GM19438 (cell line): ENCODE measurements around the gene ALDH1L1.

Experiments used
- ATAC-seq: cut with Tn5 transposase; IDR thresholded peaks from one replicate; pipeline ENCODE4 v1.9.1; 2021; ENCODE audit warnings: low read depth; ENCODE audit not compliant: unreplicated experiment

ALDH1L1 gene

DNA sequence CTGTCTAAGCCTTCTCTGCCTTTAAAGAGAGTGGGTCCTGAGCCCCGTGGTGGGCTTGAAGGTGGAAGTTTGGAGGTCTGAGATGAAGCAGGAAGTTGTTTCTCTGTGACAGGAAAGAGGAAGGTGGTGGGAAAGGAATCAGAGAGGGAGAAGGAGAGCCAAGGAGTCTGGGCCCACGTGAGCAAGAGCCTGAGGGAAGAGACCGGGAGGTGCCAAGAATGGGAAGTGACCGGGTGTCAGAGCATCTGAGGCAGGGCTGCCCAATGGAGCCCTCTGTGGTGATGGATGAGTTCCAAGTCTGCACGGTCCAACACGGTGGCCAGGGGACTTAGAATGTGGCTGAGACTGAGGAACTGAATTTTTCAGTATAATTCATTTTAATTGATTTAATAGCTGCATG, 24.6 kb downstream of the ALDH1L1 start:
- no peak for ATAC-seq

DNA sequence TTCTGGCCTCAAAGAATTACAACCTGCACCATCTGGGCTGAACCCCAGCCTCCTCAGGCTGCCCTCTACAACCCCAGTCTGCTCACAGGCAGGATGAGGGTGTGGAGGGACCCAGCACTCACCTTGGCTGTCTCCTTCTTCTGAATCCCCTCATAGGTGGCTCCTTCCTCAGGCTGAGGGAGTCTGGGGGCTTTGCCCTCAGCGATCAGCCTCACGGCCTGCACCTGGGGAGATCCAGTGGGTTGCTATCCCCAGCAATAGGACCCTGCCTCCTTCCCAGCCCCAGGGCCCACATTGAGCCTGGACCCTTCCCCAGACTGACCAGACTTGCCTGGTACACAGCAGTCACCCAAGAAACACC, 25.1 kb downstream of the ALDH1L1 start:
- ATAC-seq: no peak

DNA sequence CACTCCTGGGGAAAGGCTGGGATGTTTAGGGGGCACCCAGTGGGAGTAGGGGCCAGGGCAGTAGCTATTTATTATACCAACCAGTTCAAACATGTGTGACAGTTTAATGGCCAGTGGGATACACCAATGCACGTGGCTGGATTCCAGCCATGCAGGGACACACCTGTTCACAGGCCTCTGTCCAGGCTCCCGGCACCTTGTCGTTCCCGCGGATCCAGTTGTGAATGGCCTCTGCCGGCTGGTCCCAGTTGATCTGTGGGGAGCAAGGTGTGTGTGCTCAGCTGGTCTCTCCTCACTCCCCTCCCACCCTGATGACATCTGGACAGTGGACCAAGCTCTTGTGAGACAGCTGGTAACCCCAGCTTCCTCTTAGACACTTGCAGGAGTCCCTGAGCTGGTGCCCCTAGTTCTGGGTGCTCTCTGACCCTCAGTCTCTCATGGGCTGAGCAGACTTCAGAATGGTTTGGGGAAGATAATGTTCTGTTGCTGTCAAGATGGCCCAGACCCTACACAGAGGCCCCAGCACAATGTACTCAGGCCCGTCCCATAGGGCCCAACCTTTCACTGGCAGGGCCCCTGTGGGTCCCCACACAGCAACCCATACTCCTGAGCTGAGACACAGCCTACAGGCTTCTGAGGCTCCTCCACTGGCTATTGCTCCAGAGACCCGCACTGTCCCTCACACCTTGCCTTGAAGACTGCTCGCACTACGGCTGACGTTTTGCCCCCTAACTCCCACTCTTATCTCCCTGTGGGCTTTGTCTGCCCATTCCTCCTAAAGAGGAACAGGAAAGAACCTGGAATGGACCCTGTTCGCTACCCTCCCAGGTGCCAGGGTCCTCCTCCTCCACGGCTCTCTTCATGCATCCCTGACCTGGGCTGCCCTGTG, 25.8 kb downstream of the ALDH1L1 start:
- no peak for ATAC-seq

DNA sequence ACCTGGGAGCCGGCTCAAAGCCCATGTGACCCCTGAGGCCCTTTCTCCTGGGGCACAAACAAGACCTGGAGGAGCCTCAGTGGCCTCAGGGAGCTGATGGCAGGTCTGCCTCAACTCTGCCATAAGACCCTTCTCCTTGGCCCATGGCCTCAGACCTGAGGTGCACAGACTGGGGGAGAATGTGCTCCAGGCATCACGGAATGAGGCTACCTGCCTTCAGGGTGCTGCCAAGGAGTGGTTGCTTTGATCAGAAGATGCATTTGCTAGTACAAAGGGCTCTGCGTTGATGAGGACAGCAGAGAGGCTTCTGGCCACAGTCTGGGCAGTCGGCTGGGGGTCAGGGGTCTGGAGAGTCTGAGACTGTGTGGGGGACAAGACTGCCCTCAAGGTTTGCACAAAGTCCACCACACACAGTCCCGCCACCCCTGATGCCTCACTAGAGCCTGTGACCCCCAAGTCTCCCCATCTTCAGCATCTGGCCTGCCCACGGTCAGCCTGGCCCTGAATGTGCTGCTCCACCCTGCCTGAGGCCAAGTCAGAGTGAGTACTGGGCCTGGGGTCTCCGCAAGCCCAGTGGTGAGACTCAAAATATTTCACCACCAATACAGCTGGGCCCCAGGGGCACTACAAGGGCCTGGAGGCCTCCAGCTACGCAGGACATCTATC, 26.6 kb downstream of the ALDH1L1 start:
- ATAC-seq: no peak

DNA sequence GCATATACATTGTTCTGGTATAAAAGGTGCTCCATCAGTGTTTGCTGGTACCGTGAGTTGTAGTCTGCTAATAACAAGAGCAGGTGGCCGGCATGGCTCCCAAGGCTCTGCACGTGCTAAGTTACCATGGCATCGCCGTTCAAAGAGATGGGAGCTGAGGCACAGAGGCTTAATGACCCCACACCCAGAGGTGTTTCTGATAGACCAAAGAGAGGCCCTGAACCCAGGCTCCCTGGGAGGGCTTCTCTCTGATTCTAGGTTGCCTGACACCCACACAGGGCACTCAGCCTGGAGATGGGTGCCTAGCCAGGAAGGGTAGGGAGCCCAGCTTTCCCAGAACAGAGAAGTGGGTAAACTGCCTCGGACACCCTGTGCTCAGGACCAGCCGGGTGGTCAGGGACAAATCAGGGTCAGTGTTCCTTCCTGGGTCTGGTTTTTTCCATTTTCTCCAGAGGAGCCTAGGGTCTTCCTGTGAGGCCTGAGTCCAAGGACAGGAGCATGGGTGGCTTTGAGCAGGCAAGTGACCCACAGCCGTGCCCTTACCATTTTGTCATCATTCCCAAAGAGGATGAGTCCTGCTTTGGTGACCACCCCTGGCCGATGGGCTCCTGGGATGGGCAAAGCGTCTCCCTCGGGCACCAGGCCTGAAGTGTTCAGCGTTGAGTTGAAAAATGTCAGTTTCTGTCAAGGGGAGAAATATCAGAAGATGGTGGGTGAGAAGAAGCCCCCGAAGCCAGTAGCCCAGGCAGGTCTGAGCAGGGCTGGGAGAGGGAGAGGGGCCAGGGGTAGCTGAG, 27.3 kb downstream of the ALDH1L1 start:
- ATAC-seq: no peak

DNA sequence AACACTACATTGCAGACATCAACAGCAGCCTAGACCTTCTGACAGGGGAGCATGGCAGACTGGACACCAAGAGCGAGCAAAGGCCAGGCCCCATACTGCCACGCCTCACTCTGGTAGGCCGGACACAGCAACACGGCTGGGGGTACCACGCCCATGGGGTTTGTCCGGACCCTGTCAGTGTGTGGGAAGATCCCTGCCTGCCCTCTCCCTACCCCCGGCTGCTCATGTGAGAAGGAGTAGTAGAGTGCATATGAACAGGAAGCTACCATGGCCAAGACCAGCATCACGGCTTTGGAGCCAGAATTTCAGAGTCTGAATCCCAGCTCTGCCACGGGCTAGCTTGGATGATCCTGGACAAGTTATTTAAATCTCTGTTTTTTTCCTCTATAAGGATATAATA, 27.9 kb downstream of the ALDH1L1 start:
- ATAC-seq: no peak

DNA sequence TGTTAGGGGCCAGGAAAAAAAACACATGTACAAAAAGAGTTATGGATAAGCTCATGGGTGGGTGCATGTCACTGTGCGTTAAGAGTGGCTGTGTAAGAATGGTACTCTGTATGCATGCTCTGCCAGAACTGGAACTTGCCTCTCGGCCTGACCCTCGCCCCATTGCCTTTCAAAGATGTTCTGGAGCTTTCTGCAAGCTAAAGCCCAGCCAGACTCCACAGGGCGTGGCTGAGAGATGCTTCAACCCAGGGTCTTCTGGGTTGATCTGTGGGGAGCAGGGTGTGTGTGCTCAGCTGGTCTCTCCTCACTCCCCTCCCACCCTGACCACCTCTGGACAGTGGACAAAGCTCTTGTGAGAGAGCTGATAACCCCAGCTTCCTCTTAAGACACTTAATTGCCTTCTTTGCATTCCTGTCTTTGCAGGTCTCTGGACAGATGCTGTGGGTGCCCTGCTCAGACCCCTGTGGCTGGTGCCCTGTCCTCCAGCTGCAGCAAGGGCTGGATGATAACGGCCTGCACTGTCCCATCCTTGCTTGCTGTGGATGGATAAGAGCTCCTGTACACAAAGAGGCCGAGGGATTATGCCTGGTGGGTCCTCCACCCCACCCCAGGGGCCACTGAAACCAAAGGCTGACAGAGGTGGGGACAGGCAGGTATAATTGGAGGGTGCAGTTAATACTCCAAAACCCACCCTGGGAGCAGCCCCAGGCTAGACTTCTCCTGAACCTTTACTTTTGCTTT, 28.7 kb downstream of the ALDH1L1 start:
- ATAC-seq: no peak

DNA sequence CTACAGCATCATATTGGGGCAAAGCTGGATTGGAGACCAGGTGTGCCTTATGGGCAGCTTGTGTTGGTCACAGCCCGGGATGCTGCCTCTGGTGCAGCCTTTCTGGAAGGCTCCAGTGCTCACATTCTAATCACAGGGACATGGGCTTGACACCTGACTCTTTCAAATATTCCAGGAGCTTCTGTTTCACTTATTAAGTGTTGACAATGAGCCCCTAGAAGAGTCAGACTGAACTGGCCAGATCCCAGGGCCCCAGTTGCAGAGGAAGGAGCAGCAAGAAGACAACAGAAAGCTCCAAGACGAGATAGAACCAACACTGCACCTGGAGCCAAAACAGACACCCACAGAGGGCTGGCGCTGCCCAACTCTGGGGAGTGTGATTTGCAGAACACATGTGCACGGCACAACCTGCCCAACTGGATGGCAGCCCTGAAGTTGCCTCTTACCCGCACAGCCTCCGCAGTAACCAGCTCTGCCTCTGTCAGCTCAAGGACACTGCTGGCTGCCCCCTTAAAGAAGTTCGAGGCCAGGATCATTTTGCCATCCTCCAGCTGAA, 30.3 kb downstream of the ALDH1L1 start:
- no peak for ATAC-seq

DNA sequence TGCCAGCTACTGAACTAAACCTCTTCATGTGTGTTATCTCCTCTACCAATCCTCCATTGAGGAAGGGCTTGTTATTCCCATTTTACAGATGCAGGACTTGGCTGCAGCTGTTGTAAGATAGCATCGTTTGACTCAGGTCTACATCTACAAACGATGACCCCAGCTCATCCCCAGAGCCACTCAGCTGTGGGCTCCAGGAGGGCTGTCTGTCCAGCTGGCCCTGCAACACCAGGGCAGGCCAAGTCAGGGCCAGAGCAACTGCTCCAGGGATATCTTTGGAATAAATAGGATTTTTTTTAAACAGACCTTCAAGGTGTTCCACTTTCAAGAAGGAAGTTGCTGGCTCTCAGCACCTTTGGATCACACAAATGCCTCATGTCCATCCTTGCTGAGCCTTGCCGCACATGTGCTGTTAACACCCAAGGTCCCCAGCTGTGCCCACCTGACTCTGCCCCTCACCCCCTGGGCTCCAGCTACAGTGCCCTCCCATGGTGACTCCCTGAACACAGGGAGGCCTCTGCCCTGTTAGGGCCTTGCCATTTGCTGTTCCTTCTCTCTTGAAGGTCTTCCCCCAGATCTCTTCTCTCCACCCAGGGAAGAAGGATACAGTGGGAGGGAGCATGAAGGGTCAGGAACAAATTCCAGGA, 31.0 kb downstream of the ALDH1L1 start:
- no peak for ATAC-seq

DNA sequence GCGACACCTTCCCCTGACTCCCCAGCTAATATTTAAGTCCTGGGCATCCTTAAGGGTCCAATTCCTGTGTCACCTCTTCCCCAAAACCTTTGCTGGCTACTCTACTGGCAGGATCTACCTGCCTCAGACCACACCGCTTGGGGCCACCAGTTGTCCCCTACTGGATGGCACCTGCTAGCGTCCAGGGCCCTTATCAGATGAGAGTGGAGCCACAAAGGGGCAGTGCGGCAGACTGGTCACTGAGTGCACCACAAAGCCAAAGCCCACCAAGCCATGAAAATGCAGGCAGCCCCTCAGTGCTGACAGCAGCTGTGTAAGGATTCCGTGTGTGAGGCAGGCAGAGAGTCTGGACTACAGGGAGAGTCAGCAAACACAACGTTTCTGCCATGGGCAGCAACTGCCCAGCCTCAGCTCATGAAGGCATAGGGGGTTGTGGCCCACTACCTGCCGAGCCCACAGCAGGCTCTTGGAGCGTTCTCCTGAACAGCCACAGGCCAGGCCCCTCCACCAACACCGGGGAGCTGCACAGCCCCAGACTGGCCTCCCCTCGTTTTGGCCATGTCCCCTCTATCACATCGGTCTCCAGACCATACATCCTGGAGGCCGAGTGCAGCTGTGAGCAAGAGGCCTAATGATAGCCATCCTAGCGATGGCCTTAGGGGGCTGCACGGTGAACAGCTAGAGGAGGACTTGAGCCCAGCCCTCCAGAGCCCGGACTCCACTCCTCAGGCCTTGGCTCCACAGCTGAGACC, 32.3 kb downstream of the ALDH1L1 start:
- no peak for ATAC-seq

DNA sequence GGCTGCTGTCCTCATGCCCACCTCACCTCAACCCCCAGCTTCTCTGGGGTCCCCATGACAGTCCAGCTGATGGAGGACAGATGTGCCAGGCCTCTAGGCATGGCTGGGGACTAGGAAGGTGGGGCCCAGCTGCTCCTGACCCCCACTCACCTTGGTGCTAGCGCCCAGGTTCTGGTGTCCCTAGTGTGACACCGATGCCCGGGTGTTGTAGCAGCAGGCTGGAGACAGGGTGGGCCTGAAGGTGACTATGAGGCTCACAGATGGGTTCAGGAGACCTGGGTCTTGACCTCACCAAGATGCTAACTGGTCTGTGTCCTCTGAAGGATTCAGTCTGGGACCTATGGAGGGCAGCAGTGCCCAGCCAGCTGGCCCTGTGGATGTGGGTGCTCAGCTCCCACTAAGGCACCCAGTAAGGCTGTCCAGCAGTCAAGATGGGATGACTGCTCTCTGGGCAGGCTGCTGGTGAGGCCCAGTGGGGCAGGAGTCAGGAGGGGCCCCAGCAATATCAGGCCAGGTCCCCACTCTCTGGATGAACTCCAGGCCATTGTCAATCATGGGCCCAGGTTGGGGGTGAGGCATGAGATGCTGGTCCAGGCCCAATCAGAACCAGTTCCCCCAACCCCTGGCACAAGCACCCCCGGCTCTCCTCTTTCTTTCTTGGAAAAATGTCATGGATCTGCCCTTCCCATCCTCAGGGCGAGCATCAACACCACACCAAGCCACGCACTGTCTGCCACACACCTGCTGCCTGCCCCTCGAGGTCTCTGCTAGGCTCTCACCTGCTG, 33.0 kb downstream of the ALDH1L1 start:
- ATAC-seq: no peak

DNA sequence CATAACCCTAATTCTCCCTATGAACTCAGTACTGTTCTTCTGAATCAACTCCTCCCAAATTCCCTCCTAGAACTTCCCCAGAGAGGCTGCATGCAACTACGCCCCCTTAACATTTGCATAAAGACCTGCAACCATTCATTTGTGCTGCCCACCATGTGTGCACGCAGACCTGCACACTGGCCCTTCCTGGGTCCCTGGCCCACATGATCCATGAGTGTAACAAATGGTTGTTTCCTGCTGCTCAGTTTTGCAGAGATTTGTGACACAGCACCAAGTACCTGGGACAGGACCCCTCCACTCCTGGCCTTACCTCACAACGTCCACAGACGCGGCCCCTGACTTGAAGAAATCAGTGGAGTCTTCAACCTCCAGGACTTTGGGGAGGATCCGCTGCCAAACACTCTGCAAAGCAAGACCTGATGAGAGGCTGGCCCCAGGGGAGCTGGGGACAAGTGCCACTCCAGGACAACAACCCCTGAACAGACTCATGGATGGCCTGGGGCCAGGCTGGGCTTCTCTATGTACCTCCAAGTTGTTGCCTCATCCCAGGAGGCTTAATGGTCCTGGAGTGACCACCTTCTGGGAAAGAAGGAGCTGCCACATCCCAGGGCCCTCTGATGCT, 33.8 kb downstream of the ALDH1L1 start:
- no peak for ATAC-seq

DNA sequence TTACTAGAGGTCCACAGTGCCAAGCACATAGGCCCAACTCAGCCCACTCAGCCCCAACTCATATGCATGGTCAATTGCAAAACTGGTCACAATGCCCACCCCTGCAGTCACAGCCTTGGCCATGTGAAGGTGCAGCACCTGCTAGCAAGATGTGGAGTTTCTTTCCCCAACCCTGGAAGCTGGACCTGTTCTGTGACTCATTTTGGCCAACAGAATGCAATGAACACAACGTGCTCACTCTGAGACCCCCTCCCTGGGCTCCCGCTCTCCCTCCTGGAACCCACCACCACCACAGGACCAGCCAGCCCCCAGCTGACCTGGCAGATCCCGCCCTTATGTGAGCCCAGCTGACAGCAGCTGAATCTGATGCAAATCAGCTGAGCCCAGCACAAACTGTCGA, 34.4 kb downstream of the ALDH1L1 start:
- no peak for ATAC-seq

DNA sequence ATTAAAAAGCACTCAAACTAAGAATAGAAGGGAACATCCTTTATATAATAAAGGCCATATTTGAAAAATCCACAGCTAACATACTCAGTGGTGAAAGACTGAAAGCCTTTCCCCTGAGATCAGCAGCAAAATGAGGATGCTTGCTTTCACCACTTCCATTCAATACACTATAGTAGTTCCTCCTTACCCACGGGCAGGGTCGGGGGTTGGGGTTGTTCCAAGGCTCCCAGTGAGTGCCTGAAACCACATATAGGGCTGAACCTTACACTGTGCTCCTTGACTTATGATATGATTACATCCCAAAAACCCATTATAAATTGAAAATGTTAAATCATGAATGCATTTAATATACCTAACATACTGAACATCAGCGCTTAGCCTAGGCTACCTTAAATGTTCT, 37.7 kb downstream of the ALDH1L1 start:
- no peak for ATAC-seq

DNA sequence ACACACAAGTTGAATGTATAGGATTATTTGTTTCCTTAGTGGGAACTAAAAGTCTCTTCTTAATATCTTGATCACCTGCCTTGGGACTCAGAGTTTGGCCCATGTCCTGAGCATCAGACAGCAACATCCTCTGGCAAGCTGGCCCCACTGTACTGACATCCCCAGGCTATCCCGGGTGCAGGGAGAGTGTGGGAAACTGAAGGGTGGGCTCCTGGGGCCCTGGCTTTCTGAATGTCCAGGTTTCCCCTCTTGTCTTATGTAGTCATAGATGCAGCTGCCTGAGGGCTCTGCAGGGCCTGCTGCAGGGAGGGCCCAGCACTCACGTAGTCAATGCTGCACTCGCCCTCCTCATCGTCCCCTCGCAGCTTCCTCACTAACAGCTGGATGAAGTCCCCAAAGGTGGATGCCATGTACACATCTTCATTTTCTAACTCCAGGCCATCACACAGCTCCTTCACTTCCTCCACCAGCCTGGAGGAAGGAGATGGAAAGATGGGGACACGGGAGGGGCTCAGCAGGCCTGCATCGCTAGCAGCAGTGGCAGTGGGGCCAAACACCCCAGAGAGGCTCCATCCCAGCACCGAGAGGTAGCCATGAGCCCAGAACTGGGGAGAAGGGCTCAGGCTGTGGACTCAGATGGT, 42.8 kb downstream of the ALDH1L1 start:
- ATAC-seq: no peak

DNA sequence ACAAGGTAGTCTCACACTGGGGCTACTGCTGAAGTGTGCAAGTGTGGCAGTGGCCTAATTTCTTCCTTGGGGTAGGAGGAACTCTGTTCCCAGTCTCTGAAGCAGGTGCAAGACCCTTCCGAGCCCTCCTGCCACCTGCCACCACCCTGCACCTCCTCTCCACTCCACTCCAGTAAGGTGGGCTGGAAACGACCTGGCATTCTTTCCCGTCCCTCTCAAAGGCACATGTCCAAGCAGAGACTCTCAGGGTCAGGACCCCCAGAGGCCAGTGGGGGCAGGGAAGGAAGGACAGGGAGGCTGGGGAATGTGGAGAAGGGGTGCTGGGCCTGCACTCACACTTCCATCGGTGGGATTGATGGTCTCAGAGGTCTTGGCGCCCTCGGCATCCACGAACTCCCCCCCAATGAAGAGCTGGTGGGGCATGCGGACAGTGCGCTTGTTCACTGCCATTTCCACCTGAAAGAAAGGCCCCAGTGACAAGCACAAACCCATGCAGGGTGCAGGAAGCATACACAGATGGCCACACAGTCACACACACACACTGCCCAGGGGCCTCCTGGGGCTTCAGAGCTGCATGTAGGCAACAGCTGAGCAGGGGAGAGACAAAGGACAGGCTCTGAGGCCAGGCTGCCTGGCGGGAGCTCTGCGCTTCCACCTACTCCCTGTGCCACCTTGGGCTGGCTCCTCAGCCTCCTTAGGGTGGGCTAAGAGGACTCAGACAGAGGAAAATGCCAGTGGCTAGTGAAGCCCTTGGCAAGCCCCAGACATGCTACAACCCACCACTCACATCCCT, 43.8 kb downstream of the ALDH1L1 start:
- ATAC-seq: no peak
